GM18858 (cell line): ENCODE measurements around the gene COL24A1.

Experiments used
- ATAC-seq: cut with Tn5 transposase; IDR thresholded peaks from one replicate; pipeline ENCODE4 v1.9.1; 2021; ENCODE audit not compliant: unreplicated experiment

The COL24A1 gene

GRCh38 chr1:86156566-86157455 is at the start of gene COL24A1:
Gene COL24A1, minus strand, starts transcription at chr1:86156772. Its CDS starts 376 bp downstream, at chr1:86156396.
- no peak for ATAC-seq

GRCh38 chr1:86205741-86206140 is 49.2 kb upstream of the COL24A1 start:
- ATAC-seq, result no peak

GRCh38 chr1:86202552-86203340 is 46.2 kb upstream of the COL24A1 start:
- no peak for ATAC-seq

GRCh38 chr1:86201311-86201710 is 44.7 kb upstream of the COL24A1 start:
- ATAC-seq, result no peak

- no peak for ATAC-seq
Measured at GRCh38 chr1:86200901-86201300, 44.3 kb upstream of the COL24A1 start.

GRCh38 chr1:86197206-86197855 is 40.8 kb upstream of the COL24A1 start:
- no peak for ATAC-seq

- ATAC-seq, result no peak
Measured at GRCh38 chr1:86195281-86195680, 38.7 kb upstream of the COL24A1 start.

- ATAC-seq, result no peak
Measured at GRCh38 chr1:86194491-86195034, 38.0 kb upstream of the COL24A1 start.

GRCh38 chr1:86192417-86192816 is 35.8 kb upstream of the COL24A1 start:
- ATAC-seq, result no peak

GRCh38 chr1:86191958-86192357 is 35.4 kb upstream of the COL24A1 start:
- ATAC-seq, result no peak

- ATAC-seq, result no peak
Measured at GRCh38 chr1:86190873-86191272, 34.3 kb upstream of the COL24A1 start.

GRCh38 chr1:86184426-86184825 is 27.9 kb upstream of the COL24A1 start:
- ATAC-seq, result no peak

GRCh38 chr1:86183810-86184209 is 27.2 kb upstream of the COL24A1 start:
- no peak for ATAC-seq

- ATAC-seq, result no peak
Measured at GRCh38 chr1:86176226-86176625, 19.7 kb upstream of the COL24A1 start.

- ATAC-seq, result no peak
Measured at GRCh38 chr1:86175756-86176155, 19.2 kb upstream of the COL24A1 start.

- no peak for ATAC-seq
Measured at GRCh38 chr1:86169625-86170024, 13.1 kb upstream of the COL24A1 start.

- ATAC-seq, result no peak
Measured at GRCh38 chr1:86159800-86160199, 3.2 kb upstream of the COL24A1 start.

- no peak for ATAC-seq
Measured at GRCh38 chr1:86155807-86156565, 586 bp downstream of the COL24A1 start.

- no peak for ATAC-seq
Measured at GRCh38 chr1:86155051-86155806, 1.3 kb downstream of the COL24A1 start.

GRCh38 chr1:86154571-86155050 is 2.0 kb downstream of the COL24A1 start:
- no peak for ATAC-seq
